OCI-LY7 (cell line): ENCODE results near the gene CXCL5. TPM values are rescaled to one million over a fixed set of nuclear protein-coding genes. Genes with fewer than 3 reads are reported as not detected.

Source experiments
- BruUV-seq: library from RNA; stranded (reverse); fragments of 400-500 nt; replicated peaks from 2 replicates; lab custom pipeline; 2021; lab: Mats Ljungman, UMichigan
- CTCF ChIA-PET: fragments of 300-600 bp; sonication (Branson Sonifier 250); formaldehyde crosslinking; loops from one replicate; lab custom pipeline; 2022; ENCODE audit warnings: antibody characterized with exemption; ENCODE audit not compliant: unreplicated experiment; lab: Charles Lee
- POLR2A ChIA-PET: fragments of 300-600 bp; sonication (Branson Sonifier 250); formaldehyde crosslinking; loops from one replicate; lab custom pipeline; 2022; ENCODE audit warnings: antibody characterized with exemption; lab: Charles Lee
- DNase-seq: peaks from one replicate; pipeline ENCODE4 v3.0.0-alpha.2; 2015; ENCODE audit warnings: low spot score
- H2AFZ ChIP-seq: fragments of 200-600 bp; sonication (generic), shearing (Covaris generic); 2 replicates; pipeline ENCODE4 v1.6.1; 2014; ENCODE audit warnings: mild to moderate bottlenecking, antibody characterized with exemption, low read length, moderate library complexity
- H3K27ac ChIP-seq: fragments of 200-600 bp; sonication (generic); 2 replicates; pipeline ENCODE4 v1.5.1; 2014; ENCODE audit warnings: mixed run types, low read depth, mild to moderate bottlenecking, moderate library complexity, low read length, inconsistent platforms; ENCODE audit not compliant: poor library complexity, severe bottlenecking
- H3K36me3 ChIP-seq: fragments of 200-600 bp; sonication (generic); 2 replicates; pipeline ENCODE4 v1.6.1; 2014; ENCODE audit warnings: mild to moderate bottlenecking, antibody characterized with exemption, low read length, moderate library complexity, mixed read lengths; ENCODE audit not compliant: insufficient read depth
- H3K4me1 ChIP-seq: fragments of 200-600 bp; sonication (generic); 2 replicates; pipeline ENCODE4 v1.5.1; 2014; ENCODE audit warnings: mild to moderate bottlenecking, low read length; ENCODE audit not compliant: insufficient read depth, poor library complexity, severe bottlenecking
- H3K4me2 ChIP-seq: fragments of 200-600 bp; sonication (generic); 2 replicates; pipeline ENCODE4 v1.6.1; 2014; ENCODE audit warnings: mild to moderate bottlenecking, low read length
- H3K4me3 ChIP-seq: fragments of 200-600 bp; sonication (generic); 2 replicates; pipeline ENCODE4 v1.5.1; 2014; ENCODE audit warnings: mild to moderate bottlenecking, low read depth, low read length; ENCODE audit not compliant: poor library complexity, severe bottlenecking
- H3K79me2 ChIP-seq: fragments of 200-600 bp; sonication (generic); 2 replicates; pipeline ENCODE4 v1.6.1; 2016; ENCODE audit warnings: low read depth, mild to moderate bottlenecking, low read length, moderate library complexity, mixed read lengths; ENCODE audit not compliant: insufficient read depth
- H3K9me2 ChIP-seq: fragments of 200-600 bp; sonication (generic); 2 replicates; pipeline ENCODE4 v1.6.1; 2016; ENCODE audit warnings: mild to moderate bottlenecking, low read length, mixed read lengths; ENCODE audit not compliant: insufficient read depth
- H3K9me3 ChIP-seq: fragments of 200-600 bp; sonication (generic); 2 replicates; pipeline ENCODE4 v1.6.1; 2014; ENCODE audit warnings: mild to moderate bottlenecking, mixed run types, low read length, mixed read lengths
- H4K20me1 ChIP-seq: fragments of 200-600 bp; sonication (generic); 2 replicates; pipeline ENCODE4 v1.6.1; 2014; ENCODE audit warnings: mild to moderate bottlenecking, antibody characterized with exemption, low read length, moderate library complexity, mixed read lengths; ENCODE audit not compliant: insufficient read depth
- EZH2phosphoT487 ChIP-seq: fragments of 200-600 bp; sonication (generic); IDR thresholded peaks from 2 replicates; pipeline ENCODE4 v1.6.1; 2018; ENCODE audit warnings: low read depth, borderline replicate concordance, mild to moderate bottlenecking, mixed run types, antibody characterized with exemption, low read length, moderate library complexity, mixed read lengths
- intact Hi-C: fragments of 100-400 bp; cut with micrococcal nuclease; formaldehyde crosslinking; loops from one replicate; pipeline ENCODE4 v1.10.0; 2022; ENCODE audit not compliant: unreplicated experiment
- total RNA-seq, 2 experiments: library from RNA; depleted of rRNA in 1 of 2; stranded (reverse); fragments of >200 nt in 1 of 2; shearing (Covaris generic) in 1 of 2; gene quantifications; 2 replicates each; pipeline ENCODE4 v1.2.3, GENCODE V29; 2014 to 2022
- TF ChIP-seq, protein P1 (sequence below): fragments of 200-600 bp; sonication (generic); conservative IDR thresholded peaks from 2 replicates; pipeline ENCODE4 v1.5.1; 2014; ENCODE audit warnings: mild to moderate bottlenecking, antibody characterized with exemption, low read length, moderate library complexity, mixed read lengths

Gene CXCL5
- total RNA-seq, 2 experiments from 2014 or later = not detected

DNA sequence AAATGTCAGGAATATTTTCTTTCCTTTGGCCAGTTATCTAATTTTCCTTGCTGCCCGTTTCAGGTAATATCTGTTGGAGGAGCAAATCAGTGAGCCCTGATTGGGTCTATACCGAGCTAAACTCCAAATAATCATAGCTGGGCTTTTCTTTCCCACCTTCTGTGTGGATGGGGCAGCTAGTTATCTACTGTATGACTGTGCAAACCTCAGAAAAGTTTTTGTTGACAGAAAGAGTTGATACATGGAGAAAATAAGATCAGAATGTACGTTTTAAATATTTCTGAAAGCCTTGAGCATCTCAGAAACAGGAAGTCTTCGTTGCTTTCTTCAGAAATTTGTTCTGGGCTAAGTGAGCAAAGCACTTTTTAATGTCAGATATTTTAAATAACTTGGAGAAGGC is 6.2 kb upstream of the CXCL5 start:
- Histone ChIP-seq H3K9me3 (no peaks in the 10 kb centered on the region), H3K27ac (no peak overlapping the region), H3K4me1 (no peaks in the 10 kb centered on the region), H3K36me3 (no peaks in the 10 kb centered on the region), H3K4me3 (no peak overlapping the region), H3K4me2 (no peak overlapping the region), H3K79me2 (no peaks in the 10 kb centered on the region), H4K20me1 (no peaks in the 10 kb centered on the region), H2AFZ (no peak overlapping the region), H3K9me2 (no peaks in the 10 kb centered on the region)
- intact Hi-C loops = no loop called here
- no peak for DNase-seq
- BruUV-seq = no TSS peak
- CTCF ChIA-PET = no interaction called here
- POLR2A ChIA-PET = no interaction called here
- TF ChIP-seq EZH2phosphoT487 = no peak
- TF ChIP-seq, protein P1, sequence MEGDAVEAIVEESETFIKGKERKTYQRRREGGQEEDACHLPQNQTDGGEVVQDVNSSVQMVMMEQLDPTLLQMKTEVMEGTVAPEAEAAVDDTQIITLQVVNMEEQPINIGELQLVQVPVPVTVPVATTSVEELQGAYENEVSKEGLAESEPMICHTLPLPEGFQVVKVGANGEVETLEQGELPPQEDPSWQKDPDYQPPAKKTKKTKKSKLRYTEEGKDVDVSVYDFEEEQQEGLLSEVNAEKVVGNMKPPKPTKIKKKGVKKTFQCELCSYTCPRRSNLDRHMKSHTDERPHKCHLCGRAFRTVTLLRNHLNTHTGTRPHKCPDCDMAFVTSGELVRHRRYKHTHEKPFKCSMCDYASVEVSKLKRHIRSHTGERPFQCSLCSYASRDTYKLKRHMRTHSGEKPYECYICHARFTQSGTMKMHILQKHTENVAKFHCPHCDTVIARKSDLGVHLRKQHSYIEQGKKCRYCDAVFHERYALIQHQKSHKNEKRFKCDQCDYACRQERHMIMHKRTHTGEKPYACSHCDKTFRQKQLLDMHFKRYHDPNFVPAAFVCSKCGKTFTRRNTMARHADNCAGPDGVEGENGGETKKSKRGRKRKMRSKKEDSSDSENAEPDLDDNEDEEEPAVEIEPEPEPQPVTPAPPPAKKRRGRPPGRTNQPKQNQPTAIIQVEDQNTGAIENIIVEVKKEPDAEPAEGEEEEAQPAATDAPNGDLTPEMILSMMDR = no peak

DNA sequence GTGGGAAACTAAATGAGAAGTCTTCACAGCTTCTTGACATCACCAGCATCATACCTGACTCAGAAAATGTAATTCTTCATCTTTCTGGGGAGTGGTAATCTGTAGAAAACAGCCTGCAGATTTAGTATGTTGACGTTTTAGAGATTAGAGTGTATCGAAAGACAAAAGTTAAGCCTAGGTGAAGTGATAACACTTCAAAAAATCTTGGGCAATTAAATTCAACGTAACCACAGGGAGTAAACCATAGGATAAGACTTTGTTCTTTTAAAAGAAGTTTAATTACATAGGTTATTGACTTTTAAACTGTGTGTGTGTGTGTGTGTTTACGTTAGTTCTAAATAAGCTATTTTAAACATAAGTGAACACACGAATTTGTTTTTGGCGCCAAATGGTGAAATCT is 1.8 kb upstream of the CXCL5 start:
- CTCF ChIA-PET = no interaction called here

DNA sequence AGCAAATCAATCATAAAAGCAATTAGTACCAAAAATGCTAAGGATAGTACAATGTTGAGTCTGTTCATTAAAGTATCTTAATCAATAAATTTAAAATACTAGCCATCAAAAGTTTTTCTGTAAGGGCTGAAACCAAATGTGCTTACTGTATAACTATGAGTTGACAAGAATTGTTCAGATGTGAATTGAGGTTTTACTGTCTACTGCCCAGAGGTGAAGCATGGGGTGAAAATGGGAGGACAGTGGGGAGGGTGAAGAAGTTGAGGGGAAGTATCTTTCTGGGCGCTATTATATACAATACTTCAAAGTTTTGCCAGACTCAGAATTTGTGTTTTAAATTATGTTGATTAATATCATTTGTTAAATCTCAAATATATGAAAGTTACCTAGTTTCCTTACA is 6.4 kb downstream of the CXCL5 start:
- TF ChIP-seq, protein P1 = no peak
- TF ChIP-seq EZH2phosphoT487 = no peak
- Histone ChIP-seq H3K36me3 (no peaks in the 10 kb centered on the region), H3K27ac (no peak overlapping the region), H2AFZ (no peak overlapping the region), H3K4me1 (no peaks in the 10 kb centered on the region), H4K20me1 (no peaks in the 10 kb centered on the region; the same call in 1 of the 2 replicates), H3K9me2 (no peaks in the 10 kb centered on the region), H3K4me2 (no peak overlapping the region), H3K79me2 (no peaks in the 10 kb centered on the region), H3K9me3 (no peaks in the 10 kb centered on the region), H3K4me3 (no peak overlapping the region)
- intact Hi-C loops = no loop called here
- CTCF ChIA-PET = no interaction called here
- POLR2A ChIA-PET = no interaction called here
- no TSS peak for BruUV-seq
- DNase-seq = no peak

More for the DNA sequence above, 1.8 kb upstream of the CXCL5 start:
- Histone ChIP-seq H3K9me3 (no peaks in the 10 kb centered on the region), H3K9me2 (no peaks in the 10 kb centered on the region), H4K20me1 (no peaks in the 10 kb centered on the region), H3K27ac (no peak overlapping the region), H3K79me2 (no peaks in the 10 kb centered on the region), H3K4me3 (no peak overlapping the region), H3K36me3 (no peaks in the 10 kb centered on the region), H2AFZ (no peak overlapping the region), H3K4me2 (no peak overlapping the region), H3K4me1 (no peaks in the 10 kb centered on the region)
- TF ChIP-seq, protein P1 = no peak
- TF ChIP-seq EZH2phosphoT487 = no peak
- POLR2A ChIA-PET = no interaction called here
- DNase-seq = no peak
- intact Hi-C loops = no loop called here
- BruUV-seq = no TSS peak
